Neural cell (in vitro differentiated cells): Measurements from ENCODE around the gene ACP7. TPM values are rescaled to one million over a fixed set of nuclear protein-coding genes. Genes with fewer than 3 reads are reported as not detected.

Experiments used
- H2AFZ ChIP-seq: fragments of 200-600, 300-800 bp; sonication (generic), shearing (Covaris generic); 2 replicates; pipeline ENCODE4 v1.6.0; 2014; ENCODE audit warnings: low read depth, mild to moderate bottlenecking, antibody characterized with exemption, low read length, moderate library complexity
- H3F3A ChIP-seq: fragments of 200-600 bp; shearing (Covaris generic); 2 replicates; pipeline ENCODE4 v1.6.1; 2016; ENCODE audit warnings: mild to moderate bottlenecking, moderate library complexity, mixed read lengths, antibody characterized with exemption, low read length; ENCODE audit not compliant: insufficient read depth, poor library complexity, severe bottlenecking
- H3K27ac ChIP-seq: fragments of 200-600, 300-800 bp; sonication (generic), shearing (Covaris generic); 2 replicates; pipeline ENCODE4 v1.5.1; 2014; ENCODE audit warnings: mild to moderate bottlenecking, low read length, moderate library complexity
- H3K27me3 ChIP-seq: fragments of 300-800, 200-600 bp; sonication (generic), shearing (Covaris generic); 2 replicates; pipeline ENCODE4 v1.6.0; 2014; ENCODE audit warnings: mild to moderate bottlenecking, low read depth, low read length, moderate library complexity; ENCODE audit not compliant: insufficient read depth
- H3K36me3 ChIP-seq: fragments of 300-800, 200-600 bp; sonication (generic), shearing (Covaris generic); 2 replicates; pipeline ENCODE4 v1.5.1; 2014; ENCODE audit warnings: mild to moderate bottlenecking, antibody characterized with exemption, low read length, moderate library complexity; ENCODE audit not compliant: insufficient read depth
- H3K4me2 ChIP-seq: fragments of 300-800, 200-600 bp; sonication (generic), shearing (Covaris generic); 2 replicates; pipeline ENCODE4 v1.6.0; 2014; ENCODE audit warnings: mild to moderate bottlenecking, low read length
- H3K4me3 ChIP-seq: fragments of 300-800, 200-600 bp; sonication (generic), shearing (Covaris generic); 2 replicates; pipeline ENCODE4 v1.5.1; 2014; ENCODE audit warnings: mild to moderate bottlenecking, low read length, moderate library complexity
- H3K79me2 ChIP-seq: fragments of 200-600 bp; shearing (Covaris generic); replicated peaks from 2 replicates; pipeline ENCODE4 v1.6.0; 2014; ENCODE audit warnings: mild to moderate bottlenecking, low read length, moderate library complexity; ENCODE audit not compliant: insufficient read depth
- H3K9ac ChIP-seq: fragments of 300-800, 200-600 bp; sonication (generic), shearing (Covaris generic); 2 replicates; pipeline ENCODE4 v1.6.1; 2016; ENCODE audit warnings: mild to moderate bottlenecking, low read length, mixed read lengths
- H3K9me2 ChIP-seq: fragments of 200-600 bp; shearing (Covaris generic); 2 replicates; pipeline ENCODE4 v1.6.1; 2016; ENCODE audit warnings: mild to moderate bottlenecking, low read length, mixed read lengths; ENCODE audit not compliant: insufficient read depth
- H3K9me3 ChIP-seq: fragments of 200-600, 300-800 bp; sonication (generic), shearing (Covaris generic); 2 replicates; pipeline ENCODE4 v1.6.1; 2016; ENCODE audit warnings: mild to moderate bottlenecking, mixed run types, low read length, moderate library complexity, mixed read lengths
- H4K20me1 ChIP-seq: fragments of 200-600 bp; shearing (Covaris generic); 2 replicates; pipeline ENCODE4 v1.6.1; 2016; ENCODE audit warnings: mild to moderate bottlenecking, mixed run types; ENCODE audit not compliant: insufficient read depth
- EP300 ChIP-seq: fragments of 450-650 bp; conservative IDR thresholded peaks from 2 replicates; pipeline ENCODE4 v1.6.1; 2014; ENCODE audit warnings: antibody characterized with exemption, mild to moderate bottlenecking, moderate library complexity; ENCODE audit not compliant: poor library complexity, severe bottlenecking
- EZH2 ChIP-seq: fragments of 200-600, 300-800 bp; shearing (Covaris generic), sonication (generic); IDR thresholded peaks from 2 replicates; pipeline ENCODE4 v1.6.1; 2014; ENCODE audit warnings: antibody characterized with exemption, low read length, borderline replicate concordance, mild to moderate bottlenecking; ENCODE audit not compliant: insufficient read depth, poor library complexity, severe bottlenecking
- MXI1 ChIP-seq: fragments of 450-650 bp; conservative IDR thresholded peaks from 2 replicates; pipeline ENCODE4 v1.6.1; 2014; ENCODE audit warnings: antibody characterized with exemption, mild to moderate bottlenecking; ENCODE audit not compliant: poor library complexity, severe bottlenecking
- POLR2AphosphoS5 ChIP-seq: IDR thresholded peaks from 2 replicates; pipeline ENCODE4 v1.6.1; 2012
- RAD21 ChIP-seq: fragments of 450-650 bp; conservative IDR thresholded peaks from 2 replicates; pipeline ENCODE4 v1.6.1; 2014; ENCODE audit warnings: antibody characterized with exemption, mild to moderate bottlenecking, moderate library complexity
- SMC3 ChIP-seq: fragments of 450-650 bp; conservative IDR thresholded peaks from 2 replicates; pipeline ENCODE4 v1.6.1; 2014; ENCODE audit warnings: antibody characterized with exemption, mild to moderate bottlenecking, moderate library complexity; ENCODE audit not compliant: poor library complexity
- TAF1 ChIP-seq: IDR thresholded peaks from 2 replicates; pipeline ENCODE4 v1.6.1; 2012; ENCODE audit warnings: low read depth
- polyA plus RNA-seq: library from polyadenylated mRNA; depleted of rRNA; stranded (reverse); fragments of >200 nt; gene quantifications from 2 replicates; pipeline ENCODE4 v1.2.3, GENCODE V29; 2014
- TF ChIP-seq, protein P1 (sequence below): IDR thresholded peaks from 2 replicates; pipeline ENCODE4 v1.6.1; 2012; ENCODE audit warnings: borderline replicate concordance
- TF ChIP-seq, protein P2 (sequence below): fragments of 450-650 bp; IDR thresholded peaks from 2 replicates; pipeline ENCODE4 v1.5.1; 2014; ENCODE audit warnings: antibody characterized with exemption, mild to moderate bottlenecking, moderate library complexity; ENCODE audit not compliant: poor library complexity, severe bottlenecking

The ACP7 gene
- polyA plus RNA-seq, 1 donor from 2014 or later: not detected

DNA sequence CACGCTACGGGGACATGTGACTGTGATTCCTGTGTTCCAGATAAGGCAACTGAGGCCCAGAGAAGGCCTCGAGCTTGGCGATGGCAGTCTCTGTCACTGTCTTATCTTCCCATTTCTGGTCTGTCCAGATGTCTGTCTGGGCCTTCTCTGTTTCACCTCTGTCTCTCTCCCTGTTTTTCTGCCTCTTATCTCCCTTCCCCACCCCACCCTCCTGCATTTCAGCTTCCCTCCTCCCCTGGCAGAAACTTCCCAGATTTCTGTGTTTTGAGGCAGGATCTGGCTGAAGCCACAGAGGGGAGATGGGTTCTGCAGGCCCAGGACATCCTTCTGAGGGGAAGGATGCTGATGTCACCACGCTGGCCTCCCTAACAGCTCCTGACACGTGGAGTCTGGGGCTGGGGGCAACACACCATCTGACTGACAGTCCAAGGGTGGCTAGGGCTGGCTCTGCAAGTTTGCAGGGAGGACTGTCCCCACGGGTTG is 55.8 kb downstream of the ACP7 start:
- H3F3A ChIP-seq: no peaks in the 10 kb centered on the region
- no peak overlapping the region for H2AFZ ChIP-seq
- no peak overlapping the region for H3K4me3 ChIP-seq
- H4K20me1 ChIP-seq: no peaks in the 10 kb centered on the region
- peaks cover 11% of the 10 kb centered on the region for H3K79me2 ChIP-seq
- no peak overlapping the region for H3K27ac ChIP-seq
- TF ChIP-seq EP300 (no peak), TAF1 (no peak), MXI1 (no peak), SMC3 (no peak), POLR2AphosphoS5 (no peak), RAD21 (no peak), EZH2 (no peak)
- TF ChIP-seq, protein P1, sequence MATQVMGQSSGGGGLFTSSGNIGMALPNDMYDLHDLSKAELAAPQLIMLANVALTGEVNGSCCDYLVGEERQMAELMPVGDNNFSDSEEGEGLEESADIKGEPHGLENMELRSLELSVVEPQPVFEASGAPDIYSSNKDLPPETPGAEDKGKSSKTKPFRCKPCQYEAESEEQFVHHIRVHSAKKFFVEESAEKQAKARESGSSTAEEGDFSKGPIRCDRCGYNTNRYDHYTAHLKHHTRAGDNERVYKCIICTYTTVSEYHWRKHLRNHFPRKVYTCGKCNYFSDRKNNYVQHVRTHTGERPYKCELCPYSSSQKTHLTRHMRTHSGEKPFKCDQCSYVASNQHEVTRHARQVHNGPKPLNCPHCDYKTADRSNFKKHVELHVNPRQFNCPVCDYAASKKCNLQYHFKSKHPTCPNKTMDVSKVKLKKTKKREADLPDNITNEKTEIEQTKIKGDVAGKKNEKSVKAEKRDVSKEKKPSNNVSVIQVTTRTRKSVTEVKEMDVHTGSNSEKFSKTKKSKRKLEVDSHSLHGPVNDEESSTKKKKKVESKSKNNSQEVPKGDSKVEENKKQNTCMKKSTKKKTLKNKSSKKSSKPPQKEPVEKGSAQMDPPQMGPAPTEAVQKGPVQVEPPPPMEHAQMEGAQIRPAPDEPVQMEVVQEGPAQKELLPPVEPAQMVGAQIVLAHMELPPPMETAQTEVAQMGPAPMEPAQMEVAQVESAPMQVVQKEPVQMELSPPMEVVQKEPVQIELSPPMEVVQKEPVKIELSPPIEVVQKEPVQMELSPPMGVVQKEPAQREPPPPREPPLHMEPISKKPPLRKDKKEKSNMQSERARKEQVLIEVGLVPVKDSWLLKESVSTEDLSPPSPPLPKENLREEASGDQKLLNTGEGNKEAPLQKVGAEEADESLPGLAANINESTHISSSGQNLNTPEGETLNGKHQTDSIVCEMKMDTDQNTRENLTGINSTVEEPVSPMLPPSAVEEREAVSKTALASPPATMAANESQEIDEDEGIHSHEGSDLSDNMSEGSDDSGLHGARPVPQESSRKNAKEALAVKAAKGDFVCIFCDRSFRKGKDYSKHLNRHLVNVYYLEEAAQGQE: no peak
- TF ChIP-seq, protein P2, sequence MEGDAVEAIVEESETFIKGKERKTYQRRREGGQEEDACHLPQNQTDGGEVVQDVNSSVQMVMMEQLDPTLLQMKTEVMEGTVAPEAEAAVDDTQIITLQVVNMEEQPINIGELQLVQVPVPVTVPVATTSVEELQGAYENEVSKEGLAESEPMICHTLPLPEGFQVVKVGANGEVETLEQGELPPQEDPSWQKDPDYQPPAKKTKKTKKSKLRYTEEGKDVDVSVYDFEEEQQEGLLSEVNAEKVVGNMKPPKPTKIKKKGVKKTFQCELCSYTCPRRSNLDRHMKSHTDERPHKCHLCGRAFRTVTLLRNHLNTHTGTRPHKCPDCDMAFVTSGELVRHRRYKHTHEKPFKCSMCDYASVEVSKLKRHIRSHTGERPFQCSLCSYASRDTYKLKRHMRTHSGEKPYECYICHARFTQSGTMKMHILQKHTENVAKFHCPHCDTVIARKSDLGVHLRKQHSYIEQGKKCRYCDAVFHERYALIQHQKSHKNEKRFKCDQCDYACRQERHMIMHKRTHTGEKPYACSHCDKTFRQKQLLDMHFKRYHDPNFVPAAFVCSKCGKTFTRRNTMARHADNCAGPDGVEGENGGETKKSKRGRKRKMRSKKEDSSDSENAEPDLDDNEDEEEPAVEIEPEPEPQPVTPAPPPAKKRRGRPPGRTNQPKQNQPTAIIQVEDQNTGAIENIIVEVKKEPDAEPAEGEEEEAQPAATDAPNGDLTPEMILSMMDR: no peak
- no peaks in the 10 kb centered on the region for H3K9me2 ChIP-seq
- H3K9ac ChIP-seq: no peak overlapping the region
- H3K27me3 ChIP-seq: no peaks in the 10 kb centered on the region
- no peak overlapping the region for H3K4me2 ChIP-seq
- H3K36me3 ChIP-seq: no peaks in the 10 kb centered on the region
- no peaks in the 10 kb centered on the region for H3K9me3 ChIP-seq

DNA sequence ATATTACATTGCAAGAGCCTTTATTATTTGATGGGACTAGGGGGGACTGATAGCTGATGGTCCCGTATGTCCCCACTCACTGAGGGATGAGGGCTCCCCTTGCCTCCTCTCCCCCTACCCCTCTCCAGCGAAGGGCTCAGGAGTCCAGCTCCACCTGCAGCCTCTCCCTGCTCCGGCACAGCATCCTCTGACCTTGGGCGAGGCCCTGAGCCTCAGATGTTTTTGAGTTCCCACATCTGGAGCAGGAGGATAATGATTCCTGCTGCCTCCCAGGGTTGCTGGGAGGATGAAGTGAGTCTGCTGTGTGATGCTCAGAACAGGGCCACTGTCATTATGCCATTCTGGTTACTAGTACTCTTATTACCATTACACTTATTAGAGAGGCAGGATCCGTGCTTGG is 56.4 kb downstream of the ACP7 start:
- Histone ChIP-seq H3K27me3 (no peaks in the 10 kb centered on the region), H3K36me3 (no peaks in the 10 kb centered on the region), H3K9me3 (no peaks in the 10 kb centered on the region), H3K9ac (no peak overlapping the region), H3K4me3 (no peak overlapping the region), H3K27ac (no peak overlapping the region), H3F3A (no peaks in the 10 kb centered on the region), H3K4me2 (no peak overlapping the region), H3K79me2 (peaks cover 11% of the 10 kb centered on the region), H2AFZ (no peak overlapping the region), H4K20me1 (no peaks in the 10 kb centered on the region), H3K9me2 (no peaks in the 10 kb centered on the region)
- TF ChIP-seq POLR2AphosphoS5 (no peak), RAD21 (no peak), MXI1 (no peak), TAF1 (no peak), EP300 (no peak), EZH2 (no peak), SMC3 (no peak)
- TF ChIP-seq, protein P1: no peak
- TF ChIP-seq, protein P2: no peak
